HepG2 (cell line): ENCODE results near the gene CARS1. TPM values are rescaled to one million over a fixed set of nuclear protein-coding genes. Genes with fewer than 3 reads are reported as not detected.

ENCODE experiments used
- ATAC-seq: fragments of 200-7000 bp; cut with Tn5 transposase; 3 replicates; pipeline ENCODE4 v1.9.1; 2020; ENCODE audit warnings: mild to moderate bottlenecking, moderate library complexity
- BruUV-seq: library from RNA; stranded (reverse); fragments of 400-500 nt; replicated peaks from 2 replicates; lab custom pipeline; 2021; lab: Mats Ljungman, UMichigan
- CTCF ChIA-PET: fragments of 300-600 bp; formaldehyde crosslinking; extraction: SDS; loops from one replicate; lab custom pipeline; 2021; ENCODE audit warnings: low total read pairs, inconsistent platforms, low intra/inter-chr PET ratio; lab: Yijun Ruan, JAX
- POLR2A ChIA-PET: fragments of 350-600 bp; sonication (Branson Sonifier 250); formaldehyde crosslinking; loops from one replicate; lab custom pipeline; 2020; ENCODE audit warnings: antibody characterized with exemption, inconsistent platforms; lab: Yijun Ruan, JAX
- DNase-seq: peaks from one replicate; pipeline ENCODE4 v3.0.0-alpha.2; 2015; ENCODE audit warnings: low spot score
- FAIRE-seq: peaks from 3 replicates; lab custom pipeline; 2011; peaks lifted over from hg19 to GRCh38; lab: Jason Lieb, UNC
- H2AFZ ChIP-seq: one replicate; pipeline ENCODE4 v1.6.1; 2011; ENCODE audit warnings: low read length, inconsistent platforms
- H3K27ac ChIP-seq: fragments of 300-600 bp; 3 replicates; pipeline ENCODE4 v1.8.0; 2011; ENCODE audit warnings: mixed run types, mild to moderate bottlenecking, mixed read lengths, low read length, inconsistent platforms; ENCODE audit not compliant: insufficient read depth; ENCODE audit errors: extremely low read length
- H3K27me3 ChIP-seq, 2 experiments: fragments of 200-600 bp in 1 of 2; 2 replicates in 1 of 2; 3 replicates in 1 of 2; pipeline versions ENCODE4 v1.6.0 to v1.8.0; 2011; ENCODE audit warnings: low read length in 2 of 2, mild to moderate bottlenecking in 2 of 2, moderate library complexity in 2 of 2, inconsistent platforms in 1 of 2; ENCODE audit not compliant: insufficient read depth in 2 of 2, control insufficient read depth in 1 of 2
- H3K36me3 ChIP-seq, 2 experiments: fragments of 200-600 bp in 1 of 2; replicated peaks in 1 of 2; 2 replicates in 1 of 2; 3 replicates in 1 of 2; pipeline versions ENCODE4 v1.5.1 to v1.8.0; 2011; ENCODE audit warnings: low read length in 2 of 2, inconsistent platforms in 1 of 2; ENCODE audit not compliant: insufficient read depth in 2 of 2, control insufficient read depth in 1 of 2
- H3K4me1 ChIP-seq: 2 replicates; pipeline ENCODE4 v1.5.1; 2012; ENCODE audit warnings: low read length, inconsistent platforms; ENCODE audit not compliant: insufficient read depth
- H3K4me2 ChIP-seq: 2 replicates; pipeline ENCODE4 v1.6.0; 2011; ENCODE audit warnings: low read depth, low read length, inconsistent platforms
- H3K4me3 ChIP-seq, 3 experiments: fragments of 200-600 bp in 1 of 3; sonication (generic), shearing (Covaris generic) in 1 of 3; replicated peaks in 1 of 3; 2 replicates each; pipeline ENCODE4 v1.5.1; 2011 to 2016; ENCODE audit warnings: low read length in 3 of 3, inconsistent platforms in 2 of 3, low read depth in 2 of 3, mild to moderate bottlenecking in 2 of 3, control low read depth in 1 of 3, mixed read lengths in 1 of 3; ENCODE audit not compliant: insufficient read depth in 1 of 3
- H3K79me2 ChIP-seq: one replicate; pipeline ENCODE4 v1.6.1; 2011; ENCODE audit warnings: low read length, inconsistent platforms; ENCODE audit not compliant: insufficient read depth
- H3K9ac ChIP-seq: 2 replicates; pipeline ENCODE4 v1.6.0; 2011; ENCODE audit warnings: mild to moderate bottlenecking, low read depth, low read length, inconsistent platforms; ENCODE audit not compliant: insufficient read depth
- H3K9me3 ChIP-seq: 2 replicates; pipeline ENCODE4 v1.5.1; 2012; ENCODE audit warnings: mild to moderate bottlenecking, low read length
- H4K20me1 ChIP-seq: 2 replicates; pipeline ENCODE4 v1.6.0; 2011; ENCODE audit warnings: inconsistent platforms, mild to moderate bottlenecking, low read length, moderate library complexity; ENCODE audit not compliant: insufficient read depth
- ETS1 ChIP-seq: sonication (generic); formaldehyde crosslinking; IDR thresholded peaks from 2 replicates; pipeline ENCODE4 v1.4.0; 2020; ENCODE audit warnings: missing genetic modification reagents
- FOXK2 ChIP-seq: fragments of 450-650 bp; IDR thresholded peaks from 2 replicates; pipeline ENCODE4 v1.6.1; 2016
- HDAC2 ChIP-seq: sonication (generic); formaldehyde crosslinking; IDR thresholded peaks from 2 replicates; pipeline ENCODE4 v1.4.0; 2020; ENCODE audit warnings: missing genetic modification reagents
- HMG20B ChIP-seq: conservative IDR thresholded peaks from 2 replicates; pipeline ENCODE4 v1.6.1; 2016; ENCODE audit warnings: missing genetic modification reagents, missing compliant biosample characterization
- MAFF ChIP-seq: IDR thresholded peaks from 2 replicates; pipeline ENCODE4 v1.6.1; 2011; ENCODE audit warnings: low read depth, low read length, improper control_type of control experiment
- NFRKB ChIP-seq: fragments of 450-650 bp; IDR thresholded peaks from 2 replicates; pipeline ENCODE4 v1.6.1; 2017
- RBFOX2 ChIP-seq: fragments of 200-400 bp; formaldehyde crosslinking; IDR thresholded peaks from 2 replicates; pipeline ENCODE4 v1.6.1; 2017; ENCODE audit warnings: low read depth, mild to moderate bottlenecking, low read length
- SRY ChIP-seq: sonication (generic); formaldehyde crosslinking; IDR thresholded peaks from 2 replicates; pipeline ENCODE4 v1.8.0; 2022; ENCODE audit warnings: mild to moderate bottlenecking, missing genetic modification reagents
- ZBED4 ChIP-seq: sonication (generic); formaldehyde crosslinking; IDR thresholded peaks from 2 replicates; pipeline ENCODE4 v1.4.0; 2020; ENCODE audit warnings: missing genetic modification reagents, borderline replicate concordance
- ZNF10 ChIP-seq: sonication (generic); formaldehyde crosslinking; IDR thresholded peaks from 2 replicates; pipeline ENCODE4 v1.4.0; 2020; ENCODE audit warnings: mild to moderate bottlenecking, low read depth, missing genetic modification reagents, borderline replicate concordance
- ZNF326 ChIP-seq: sonication (generic); formaldehyde crosslinking; IDR thresholded peaks from 2 replicates; pipeline ENCODE4 v1.4.0; 2020; ENCODE audit warnings: missing genetic modification reagents, borderline replicate concordance
- WGBS: methylation state at CpG from one replicate; pipeline ENCODE4 v1.1.6; 2017; ENCODE audit warnings: low lambda C conversion rate; 5-methylcytosine and 5-hydroxymethylcytosine counted together
- in situ Hi-C: cut with HindIII; loops from 2 replicates; pipeline ENCODE4 v1.10.0; 2017; ENCODE audit warnings: low pct_unique_long_range_greater_than_20kb; ENCODE audit not compliant: extremely low pct_ligation_motif_present
- intact Hi-C: fragments of 100-400 bp; cut with micrococcal nuclease; formaldehyde crosslinking; loops from one replicate; pipeline ENCODE4 v1.10.0; 2022; ENCODE audit not compliant: unreplicated experiment
- polyA plus RNA-seq, 8 experiments: library from polyadenylated mRNA; depleted of rRNA in 3 of 8; stranded (reverse) in 7 of 8; unstranded in 1 of 8; fragments of >200 nt; fragmentation: Illumina TruSeq in 4 of 8; extraction: Trizol in 4 of 8; gene quantifications; 2 replicates each; pipeline versions ENCODE4 v1.2.1 to v1.2.3, GENCODE V29; 2011 to 2016; ENCODE audit warnings: low read depth in 4 of 8, missing spikeins in 1 of 8, mixed read lengths in 1 of 8; ENCODE audit not compliant: insufficient read depth in 1 of 8
- total RNA-seq, 5 experiments: library from RNA; depleted of rRNA; stranded (reverse); fragments of >200 nt; fragmentation: Illumina TruSeq; extraction: Trizol; gene quantifications; 2 replicates each; pipeline ENCODE4 v1.2.3, GENCODE V29; 2016; ENCODE audit warnings: low read depth in 1 of 5
- TF ChIP-seq, protein P1 (sequence below): IDR thresholded peaks from 2 replicates; pipeline ENCODE4 v1.4.0; 2020; ENCODE audit warnings: mild to moderate bottlenecking, missing genetic modification reagents
- TF ChIP-seq, protein P2 (sequence below): sonication (generic); formaldehyde crosslinking; IDR thresholded peaks from 2 replicates; pipeline ENCODE4 v1.5.0; 2020; ENCODE audit warnings: mild to moderate bottlenecking, missing genetic modification reagents, moderate library complexity
- TF ChIP-seq, protein P3 (sequence below): sonication (generic); formaldehyde crosslinking; IDR thresholded peaks from 2 replicates; pipeline ENCODE4 v1.8.0; 2022; ENCODE audit warnings: mild to moderate bottlenecking, missing genetic modification reagents, borderline replicate concordance

Gene CARS1
- total and polyA plus RNA-seq, 2 of the 13 experiments (the other 11 are each of a cell fraction or from before 2014, with no cell fraction given) = 33.8 to 47.0 TPM

GRCh38 chr11:3099178-3099577 is 42.0 kb upstream of the CARS1 start:
- intact Hi-C loops (no loop called here), in situ Hi-C loops (no loop called here)
- H2AFZ ChIP-seq = no peak overlapping the region
- POLR2A ChIA-PET = no interaction called here
- no peak overlapping the region for H3K4me3 ChIP-seq
- ATAC-seq = no peak
- no peak overlapping the region for H3K4me2 ChIP-seq
- no peaks in the 10 kb centered on the region for H3K9me3 ChIP-seq
- H3K9ac ChIP-seq = no peak overlapping the region
- no peak for DNase-seq
- no peak for FAIRE-seq
- CTCF ChIA-PET = no interaction called here
- H3K4me1 ChIP-seq = no peaks in the 10 kb centered on the region
- no peak overlapping the region for H3K27ac ChIP-seq
- no peaks in the 10 kb centered on the region for H4K20me1 ChIP-seq
- no TSS peak for BruUV-seq
- H3K36me3 ChIP-seq = no peaks in the 10 kb centered on the region
- no peaks in the 10 kb centered on the region for H3K79me2 ChIP-seq
- H3K27me3 ChIP-seq = peaks cover 11 to 63% of the 10 kb centered on the region in 2 experiments
- 31% methylated on average over 3 of the region's 3 CpGs for WGBS
- TF ChIP-seq HDAC2 (CRISPR knock-in tag) = no peak
- TF ChIP-seq, protein P1, sequence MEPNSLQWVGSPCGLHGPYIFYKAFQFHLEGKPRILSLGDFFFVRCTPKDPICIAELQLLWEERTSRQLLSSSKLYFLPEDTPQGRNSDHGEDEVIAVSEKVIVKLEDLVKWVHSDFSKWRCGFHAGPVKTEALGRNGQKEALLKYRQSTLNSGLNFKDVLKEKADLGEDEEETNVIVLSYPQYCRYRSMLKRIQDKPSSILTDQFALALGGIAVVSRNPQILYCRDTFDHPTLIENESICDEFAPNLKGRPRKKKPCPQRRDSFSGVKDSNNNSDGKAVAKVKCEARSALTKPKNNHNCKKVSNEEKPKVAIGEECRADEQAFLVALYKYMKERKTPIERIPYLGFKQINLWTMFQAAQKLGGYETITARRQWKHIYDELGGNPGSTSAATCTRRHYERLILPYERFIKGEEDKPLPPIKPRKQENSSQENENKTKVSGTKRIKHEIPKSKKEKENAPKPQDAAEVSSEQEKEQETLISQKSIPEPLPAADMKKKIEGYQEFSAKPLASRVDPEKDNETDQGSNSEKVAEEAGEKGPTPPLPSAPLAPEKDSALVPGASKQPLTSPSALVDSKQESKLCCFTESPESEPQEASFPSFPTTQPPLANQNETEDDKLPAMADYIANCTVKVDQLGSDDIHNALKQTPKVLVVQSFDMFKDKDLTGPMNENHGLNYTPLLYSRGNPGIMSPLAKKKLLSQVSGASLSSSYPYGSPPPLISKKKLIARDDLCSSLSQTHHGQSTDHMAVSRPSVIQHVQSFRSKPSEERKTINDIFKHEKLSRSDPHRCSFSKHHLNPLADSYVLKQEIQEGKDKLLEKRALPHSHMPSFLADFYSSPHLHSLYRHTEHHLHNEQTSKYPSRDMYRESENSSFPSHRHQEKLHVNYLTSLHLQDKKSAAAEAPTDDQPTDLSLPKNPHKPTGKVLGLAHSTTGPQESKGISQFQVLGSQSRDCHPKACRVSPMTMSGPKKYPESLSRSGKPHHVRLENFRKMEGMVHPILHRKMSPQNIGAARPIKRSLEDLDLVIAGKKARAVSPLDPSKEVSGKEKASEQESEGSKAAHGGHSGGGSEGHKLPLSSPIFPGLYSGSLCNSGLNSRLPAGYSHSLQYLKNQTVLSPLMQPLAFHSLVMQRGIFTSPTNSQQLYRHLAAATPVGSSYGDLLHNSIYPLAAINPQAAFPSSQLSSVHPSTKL (CRISPR knock-in tag) = no peak
- no peak for TF ChIP-seq FOXK2
- no peak for TF ChIP-seq RBFOX2
- TF ChIP-seq, protein P2, sequence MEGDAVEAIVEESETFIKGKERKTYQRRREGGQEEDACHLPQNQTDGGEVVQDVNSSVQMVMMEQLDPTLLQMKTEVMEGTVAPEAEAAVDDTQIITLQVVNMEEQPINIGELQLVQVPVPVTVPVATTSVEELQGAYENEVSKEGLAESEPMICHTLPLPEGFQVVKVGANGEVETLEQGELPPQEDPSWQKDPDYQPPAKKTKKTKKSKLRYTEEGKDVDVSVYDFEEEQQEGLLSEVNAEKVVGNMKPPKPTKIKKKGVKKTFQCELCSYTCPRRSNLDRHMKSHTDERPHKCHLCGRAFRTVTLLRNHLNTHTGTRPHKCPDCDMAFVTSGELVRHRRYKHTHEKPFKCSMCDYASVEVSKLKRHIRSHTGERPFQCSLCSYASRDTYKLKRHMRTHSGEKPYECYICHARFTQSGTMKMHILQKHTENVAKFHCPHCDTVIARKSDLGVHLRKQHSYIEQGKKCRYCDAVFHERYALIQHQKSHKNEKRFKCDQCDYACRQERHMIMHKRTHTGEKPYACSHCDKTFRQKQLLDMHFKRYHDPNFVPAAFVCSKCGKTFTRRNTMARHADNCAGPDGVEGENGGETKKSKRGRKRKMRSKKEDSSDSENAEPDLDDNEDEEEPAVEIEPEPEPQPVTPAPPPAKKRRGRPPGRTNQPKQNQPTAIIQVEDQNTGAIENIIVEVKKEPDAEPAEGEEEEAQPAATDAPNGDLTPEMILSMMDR (CRISPR knock-in tag) = no peak
- no peak for TF ChIP-seq ETS1
- TF ChIP-seq ZNF326 (CRISPR knock-in tag) = no peak
- TF ChIP-seq MAFF = no peak
- TF ChIP-seq ZNF10 = no peak
- no peak for TF ChIP-seq NFRKB
- no peak for TF ChIP-seq SRY
- no peak for TF ChIP-seq HMG20B (CRISPR knock-in tag)
- TF ChIP-seq ZBED4 (CRISPR knock-in tag) = no peak
- TF ChIP-seq, protein P3, sequence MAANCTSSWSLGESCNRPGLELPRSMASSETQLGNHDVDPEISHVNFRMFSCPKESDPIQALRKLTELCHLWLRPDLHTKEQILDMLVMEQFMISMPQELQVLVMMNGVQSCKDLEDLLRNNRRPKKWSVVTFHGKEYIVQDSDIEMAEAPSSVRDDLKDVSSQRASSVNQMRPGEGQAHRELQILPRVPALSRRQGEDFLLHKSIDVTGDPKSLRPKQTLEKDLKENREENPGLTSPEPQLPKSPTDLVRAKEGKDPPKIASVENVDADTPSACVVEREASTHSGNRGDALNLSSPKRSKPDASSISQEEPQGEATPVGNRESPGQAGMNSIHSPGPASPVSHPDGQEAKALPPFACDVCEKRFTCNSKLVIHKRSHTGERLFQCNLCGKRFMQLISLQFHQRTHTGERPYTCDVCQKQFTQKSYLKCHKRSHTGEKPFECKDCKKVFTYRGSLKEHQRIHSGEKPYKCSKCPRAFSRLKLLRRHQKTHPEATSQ (CRISPR knock-in tag) = no peak
